CD14-positive monocyte (primary cell): ENCODE results near the gene BARX2. TPM values are rescaled to one million over a fixed set of nuclear protein-coding genes. Genes with fewer than 3 reads are reported as not detected.

Source experiments
- DNase-seq, 3 donors: peaks; one replicate each; pipeline ENCODE4 v3.0.0-alpha.2; 2011 to 2022
- H2AFZ ChIP-seq: 2 replicates; pipeline ENCODE4 v1.6.0; 2012; ENCODE audit warnings: mild to moderate bottlenecking, low read depth, low read length, inconsistent platforms; ENCODE audit not compliant: insufficient read depth, poor library complexity, severe bottlenecking
- H3K27ac ChIP-seq, 2 donors: 1 replicate in 1 of 2; 2 replicates in 1 of 2; pipeline ENCODE4 v1.5.1; 2012 to 2013; ENCODE audit warnings: low read length in 2 of 2, control low read depth in 1 of 2, inconsistent platforms in 1 of 2, low read depth in 1 of 2, mild to moderate bottlenecking in 1 of 2
- H3K27me3 ChIP-seq, 2 donors: one replicate each; pipeline versions ENCODE4 v1.6.0 to v1.6.1; 2011 to 2013; ENCODE audit warnings: low read length in 2 of 2; ENCODE audit not compliant: control insufficient read depth in 2 of 2, insufficient read depth in 2 of 2
- H3K36me3 ChIP-seq, 2 donors: replicated peaks in 1 of 2; 1 replicate in 1 of 2; 2 replicates in 1 of 2; pipeline versions ENCODE4 v1.5.1 to v1.6.1; 2012 to 2013; ENCODE audit warnings: low read length in 2 of 2, control low read depth in 1 of 2, inconsistent platforms in 1 of 2, mild to moderate bottlenecking in 1 of 2; ENCODE audit not compliant: insufficient read depth in 2 of 2, control insufficient read depth in 1 of 2
- H3K4me1 ChIP-seq, 2 donors: 1 replicate in 1 of 2; 2 replicates in 1 of 2; pipeline versions ENCODE4 v1.5.1 to v1.6.1; 2012 to 2013; ENCODE audit warnings: low read length in 2 of 2, control low read depth in 1 of 2, inconsistent platforms in 1 of 2, mild to moderate bottlenecking in 1 of 2, moderate library complexity in 1 of 2; ENCODE audit not compliant: insufficient read depth in 2 of 2, control insufficient read depth in 1 of 2
- H3K4me2 ChIP-seq: replicated peaks from 2 replicates; pipeline ENCODE3; 2012; ENCODE audit warnings: low read length, moderate library complexity, mild to moderate bottlenecking; ENCODE audit not compliant: poor library complexity, severe bottlenecking; ENCODE audit errors: extremely low read depth
- H3K4me3 ChIP-seq, 3 experiments: fragments of 200-600 bp in 1 of 3; sonication (generic) in 1 of 3; replicated peaks in 1 of 3; 1 replicate in 2 of 3; 2 replicates in 1 of 3; pipeline ENCODE4 v1.5.1; 2011 to 2013; ENCODE audit warnings: low read length in 3 of 3, mild to moderate bottlenecking in 3 of 3, control low read depth in 2 of 3, low read depth in 2 of 3, inconsistent platforms in 1 of 3, moderate library complexity in 1 of 3
- H3K79me2 ChIP-seq: 2 replicates; pipeline ENCODE4 v1.6.0; 2012; ENCODE audit warnings: mild to moderate bottlenecking, control low read depth, inconsistent platforms, low read length, moderate library complexity; ENCODE audit not compliant: insufficient read depth
- H3K9ac ChIP-seq: 2 replicates; pipeline ENCODE4 v1.6.0; 2017; ENCODE audit warnings: low read length, mild to moderate bottlenecking; ENCODE audit not compliant: insufficient read depth, poor library complexity, severe bottlenecking
- H3K9me3 ChIP-seq, 2 donors: replicated peaks in 1 of 2; 1 replicate in 1 of 2; 2 replicates in 1 of 2; pipeline versions ENCODE4 v1.5.1 to v1.6.1; 2012 to 2013; ENCODE audit warnings: low read length in 2 of 2, control low read depth in 1 of 2; ENCODE audit not compliant: control insufficient read depth in 1 of 2, insufficient read depth in 1 of 2
- H4K20me1 ChIP-seq: 2 replicates; pipeline ENCODE4 v1.6.0; 2012; ENCODE audit warnings: mild to moderate bottlenecking, low read length, control low read depth, moderate library complexity; ENCODE audit not compliant: insufficient read depth
- H3K27ac Mint-ChIP-seq, 7 donors: one replicate each; pipeline ENCODE4 v1.8.0; 2020; ENCODE audit warnings: mild to moderate bottlenecking in 7 of 7, mixed read lengths in 7 of 7, moderate library complexity in 6 of 7, inconsistent platforms in 2 of 7
- H3K27me3 Mint-ChIP-seq, 3 donors: one replicate each; pipeline ENCODE4 v1.8.0; 2021 to 2022; ENCODE audit warnings: low read depth in 3 of 3, mild to moderate bottlenecking in 3 of 3, mixed read lengths in 3 of 3, moderate library complexity in 3 of 3, inconsistent platforms in 1 of 3
- H3K36me3 Mint-ChIP-seq, 2 donors: one replicate each; pipeline ENCODE4 v1.8.0; 2020; ENCODE audit warnings: mixed read lengths in 2 of 2, inconsistent platforms in 1 of 2, mild to moderate bottlenecking in 1 of 2
- H3K4me1 Mint-ChIP-seq: one replicate; pipeline ENCODE4 v1.8.0; 2020; ENCODE audit warnings: mild to moderate bottlenecking, mixed read lengths
- H3K4me3 Mint-ChIP-seq, 2 donors: one replicate each; pipeline ENCODE4 v1.8.0; 2020; ENCODE audit warnings: mild to moderate bottlenecking in 2 of 2, mixed read lengths in 2 of 2, moderate library complexity in 1 of 2
- H3K9me3 Mint-ChIP-seq, 7 donors: one replicate each; pipeline ENCODE4 v1.8.0; 2020 to 2022; ENCODE audit warnings: mixed read lengths in 7 of 7, mild to moderate bottlenecking in 6 of 7, moderate library complexity in 6 of 7, inconsistent platforms in 2 of 7
- WGBS: methylation state at CpG from one replicate; pipeline ENCODE4 v1.1.5; 2013; ENCODE audit warnings: missing lambda C conversion rate; ENCODE audit not compliant: insufficient coverage; 5-methylcytosine and 5-hydroxymethylcytosine counted together
- intact Hi-C, 2 donors: fragments of 100-400 bp; cut with micrococcal nuclease; formaldehyde crosslinking; loops; one replicate each; pipeline versions ENCODE4 v1.15.0 to v1.15.1; 2023
- polyA plus RNA-seq, 3 donors: library from polyadenylated mRNA; depleted of rRNA in 1 of 3; unstranded in 2 of 3; stranded (reverse) in 1 of 3; fragments of 300-500 nt in 2 of 3; fragments of >200 nt in 1 of 3; fragmentation: Illumina TruSeq in 2 of 3; gene quantifications; 1 replicate in 2 of 3; 2 replicates in 1 of 3; pipeline ENCODE4 v1.2.3, GENCODE V29; 2012 to 2021
- TF ChIP-seq, protein P1 (sequence below): fragments of 200-600 bp; IDR thresholded peaks from one replicate; pipeline ENCODE4 v1.8.0; 2022; ENCODE audit warnings: antibody characterized with exemption, mild to moderate bottlenecking

The BARX2 gene
- polyA plus RNA-seq, 3 donors: not detected

DNA sequence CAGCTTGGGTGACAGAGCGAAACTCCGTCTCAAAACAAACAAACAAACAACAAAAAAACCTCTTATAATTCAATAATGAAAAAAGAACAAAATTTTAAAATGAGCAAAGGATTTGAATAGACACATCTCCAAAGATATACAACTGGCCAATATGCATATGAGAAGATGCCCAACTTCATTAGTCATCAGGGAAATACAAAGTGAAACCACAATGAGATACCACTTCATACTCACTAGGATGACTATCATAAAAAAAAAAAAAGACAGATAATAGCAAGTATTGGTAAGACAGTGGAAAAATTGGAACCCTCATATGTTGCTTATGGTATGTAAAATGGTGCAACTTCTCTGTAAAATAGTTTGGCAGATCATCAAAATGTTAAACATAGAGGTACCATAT is 28.7 kb upstream of the BARX2 start:
- H3K27ac ChIP-seq: no peak overlapping the region
- no peaks in the 10 kb centered on the region for H3K79me2 ChIP-seq
- peaks cover 5 to 8% (median 5%) of the 10 kb centered on the region in 3 donors for H3K27me3 Mint-ChIP-seq
- no peaks in the 10 kb centered on the region for H3K4me1 ChIP-seq
- TF ChIP-seq, protein P1, sequence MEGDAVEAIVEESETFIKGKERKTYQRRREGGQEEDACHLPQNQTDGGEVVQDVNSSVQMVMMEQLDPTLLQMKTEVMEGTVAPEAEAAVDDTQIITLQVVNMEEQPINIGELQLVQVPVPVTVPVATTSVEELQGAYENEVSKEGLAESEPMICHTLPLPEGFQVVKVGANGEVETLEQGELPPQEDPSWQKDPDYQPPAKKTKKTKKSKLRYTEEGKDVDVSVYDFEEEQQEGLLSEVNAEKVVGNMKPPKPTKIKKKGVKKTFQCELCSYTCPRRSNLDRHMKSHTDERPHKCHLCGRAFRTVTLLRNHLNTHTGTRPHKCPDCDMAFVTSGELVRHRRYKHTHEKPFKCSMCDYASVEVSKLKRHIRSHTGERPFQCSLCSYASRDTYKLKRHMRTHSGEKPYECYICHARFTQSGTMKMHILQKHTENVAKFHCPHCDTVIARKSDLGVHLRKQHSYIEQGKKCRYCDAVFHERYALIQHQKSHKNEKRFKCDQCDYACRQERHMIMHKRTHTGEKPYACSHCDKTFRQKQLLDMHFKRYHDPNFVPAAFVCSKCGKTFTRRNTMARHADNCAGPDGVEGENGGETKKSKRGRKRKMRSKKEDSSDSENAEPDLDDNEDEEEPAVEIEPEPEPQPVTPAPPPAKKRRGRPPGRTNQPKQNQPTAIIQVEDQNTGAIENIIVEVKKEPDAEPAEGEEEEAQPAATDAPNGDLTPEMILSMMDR: no peak
- no peaks in the 10 kb centered on the region for H4K20me1 ChIP-seq
- no CpG with 5 or more reads among the region's 2 CpGs for WGBS
- peaks cover 0 to 11% (median 4%) of the 10 kb centered on the region in 7 donors for H3K9me3 Mint-ChIP-seq
- no peak overlapping the region for H2AFZ ChIP-seq
- H3K27me3 ChIP-seq: no peaks in the 10 kb centered on the region
- no peaks in the 10 kb centered on the region for H3K36me3 ChIP-seq
- no peak overlapping the region for H3K4me3 ChIP-seq
- no peak for DNase-seq
- H3K27ac Mint-ChIP-seq: no peak overlapping the region
- H3K9ac ChIP-seq: no peak overlapping the region
- intact Hi-C loops: no loop called here
- no peak overlapping the region for H3K4me2 ChIP-seq
- H3K36me3 Mint-ChIP-seq: no peaks in the 10 kb centered on the region
- no peaks in the 10 kb centered on the region for H3K4me1 Mint-ChIP-seq
- no peaks in the 10 kb centered on the region for H3K9me3 ChIP-seq
- H3K4me3 Mint-ChIP-seq: no peak overlapping the region

DNA sequence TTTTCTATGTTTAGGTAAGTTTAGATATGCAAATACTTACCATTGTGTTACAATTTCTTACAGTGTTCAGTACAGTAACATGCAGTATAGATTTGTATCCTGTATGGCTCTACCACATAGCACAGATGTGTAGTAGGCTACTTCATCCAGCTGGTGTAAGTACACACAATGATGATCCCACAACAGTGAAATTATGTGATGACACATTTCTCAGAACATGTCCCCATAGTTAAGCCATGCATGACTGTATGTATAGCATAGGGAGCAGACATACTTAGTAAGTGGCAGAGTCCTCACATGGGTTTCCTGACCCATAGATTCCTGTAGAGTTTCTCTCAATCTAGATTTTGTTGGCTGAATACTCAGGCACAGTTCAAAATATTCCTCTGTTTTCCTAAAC is 26.8 kb upstream of the BARX2 start:
- H3K4me2 ChIP-seq: no peak overlapping the region
- Mint-ChIP-seq H3K27ac (no peak overlapping the region), H3K9me3 (peaks cover 0 to 11% (median 4%) of the 10 kb centered on the region in 7 donors), H3K27me3 (peaks cover 7 to 20% (median 9%) of the 10 kb centered on the region in 3 donors), H3K4me1 (no peaks in the 10 kb centered on the region), H3K36me3 (no peaks in the 10 kb centered on the region), H3K4me3 (no peak overlapping the region)
- intact Hi-C loops: no loop called here
- H3K9ac ChIP-seq: no peak overlapping the region
- H3K27ac ChIP-seq: no peak overlapping the region
- H3K27me3 ChIP-seq: no peaks in the 10 kb centered on the region
- no peaks in the 10 kb centered on the region for H4K20me1 ChIP-seq
- no peaks in the 10 kb centered on the region for H3K36me3 ChIP-seq
- TF ChIP-seq, protein P1: no peak
- no peaks in the 10 kb centered on the region for H3K4me1 ChIP-seq
- no peaks in the 10 kb centered on the region for H3K79me2 ChIP-seq
- DNase-seq: no peak
- H3K9me3 ChIP-seq: no peaks in the 10 kb centered on the region
- no peak overlapping the region for H2AFZ ChIP-seq
- no peak overlapping the region for H3K4me3 ChIP-seq
